K562 (cell line): ENCODE data around the gene NRG2. TPM values are rescaled to one million over a fixed set of nuclear protein-coding genes. Genes with fewer than 3 reads are reported as not detected.
A peak's percentile ranks its signal among the peaks of the same experiment; 100 is the strongest.

Experiments used
- ATAC-seq: fragments of 200-7000 bp; cut with Tn5 transposase; 3 replicates; pipeline ENCODE4 v1.9.1; 2020; ENCODE audit warnings: moderate library complexity
- BruUV-seq: library from RNA; stranded (reverse); fragments of 400-500 nt; replicated peaks from 2 replicates; lab custom pipeline; 2021; lab: Mats Ljungman, UMichigan
- CTCF ChIA-PET: fragments of 300-600 bp; formaldehyde crosslinking; extraction: SDS; loops from one replicate; lab custom pipeline; 2021; ENCODE audit warnings: low intra/inter-chr PET ratio; lab: Yijun Ruan, JAX
- POLR2A ChIA-PET: fragments of 300-600, 350-650 bp; sonication (Branson Sonifier 250); formaldehyde crosslinking; extraction: SDS; loops from one replicate; lab custom pipeline; 2021; ENCODE audit warnings: antibody characterized with exemption, inconsistent platforms; lab: Yijun Ruan, JAX
- DNase-seq, 4 experiments: peaks; one replicate each; pipeline versions ENCODE4 v3.0.0 to v3.0.0-alpha.2; 2011 to 2018; ENCODE audit warnings: low spot score in 3 of 4, mixed read lengths in 3 of 4; ENCODE audit errors: extremely low read depth in 1 of 4
- FAIRE-seq: peaks from 2 replicates; lab custom pipeline; 2011; peaks lifted over from hg19 to GRCh38; lab: Jason Lieb, UNC
- H2AFZ ChIP-seq: 2 replicates; pipeline ENCODE4 v1.6.0; 2011; ENCODE audit warnings: low read depth, low read length, control low read depth, inconsistent platforms
- H3K27ac ChIP-seq: fragments of 200-600 bp; 3 replicates; pipeline ENCODE4 v1.8.0; 2011; ENCODE audit warnings: low read depth, mild to moderate bottlenecking, control low read depth, inconsistent platforms, low read length, moderate library complexity, mixed read lengths; ENCODE audit errors: extremely low read depth
- H3K27me3 ChIP-seq, 2 experiments: fragments of 300-600 bp in 1 of 2; 2 replicates in 1 of 2; 3 replicates in 1 of 2; pipeline versions ENCODE4 v1.6.0 to v1.8.0; 2011; ENCODE audit warnings: inconsistent platforms in 2 of 2, low read length in 2 of 2, mild to moderate bottlenecking in 1 of 2, mixed read lengths in 1 of 2, moderate library complexity in 1 of 2; ENCODE audit not compliant: control insufficient read depth in 2 of 2, insufficient read depth in 2 of 2
- H3K36me3 ChIP-seq: fragments of 300-600 bp; 3 replicates; pipeline ENCODE4 v1.8.0; 2011; ENCODE audit warnings: mild to moderate bottlenecking, low read length, inconsistent platforms; ENCODE audit not compliant: control insufficient read depth, insufficient read depth
- H3K4me1 ChIP-seq, 2 experiments: fragments of 200-600 bp in 1 of 2; replicated peaks in 1 of 2; 2 replicates in 1 of 2; 3 replicates in 1 of 2; pipeline versions ENCODE4 v1.5.1 to v1.8.0; 2011; ENCODE audit warnings: inconsistent platforms in 2 of 2, low read length in 2 of 2, mild to moderate bottlenecking in 1 of 2, mixed read lengths in 1 of 2, moderate library complexity in 1 of 2; ENCODE audit not compliant: control insufficient read depth in 2 of 2, insufficient read depth in 2 of 2
- H3K4me2 ChIP-seq: 2 replicates; pipeline ENCODE4 v1.6.1; 2011; ENCODE audit warnings: low read length, control low read depth, inconsistent platforms, mixed read lengths; ENCODE audit not compliant: insufficient read depth
- H3K4me3 ChIP-seq: fragments of 200-600 bp; sonication (generic), shearing (Covaris generic); 2 replicates; pipeline ENCODE4 v1.5.1; 2016; ENCODE audit warnings: control low read depth, inconsistent platforms
- H3K79me2 ChIP-seq: fragments of 200-600 bp; 3 replicates; pipeline ENCODE4 v1.8.0; 2011; ENCODE audit warnings: low read length, inconsistent platforms; ENCODE audit not compliant: control insufficient read depth, insufficient read depth
- H3K9ac ChIP-seq, 2 experiments: 2 replicates each; pipeline versions ENCODE4 v1.6.0 to v1.6.1; 2011; ENCODE audit warnings: low read depth in 2 of 2, low read length in 2 of 2, control low read depth in 1 of 2, inconsistent platforms in 1 of 2, mild to moderate bottlenecking in 1 of 2, mixed read lengths in 1 of 2; ENCODE audit not compliant: insufficient read depth in 1 of 2
- H3K9me1 ChIP-seq: one replicate; pipeline ENCODE4 v1.6.0; 2011; ENCODE audit warnings: inconsistent platforms, mild to moderate bottlenecking, low read length, moderate library complexity; ENCODE audit not compliant: control insufficient read depth, insufficient read depth
- H3K9me3 ChIP-seq: replicated peaks from 2 replicates; pipeline ENCODE4 v1.5.1; 2011; ENCODE audit warnings: low read depth, low read length, inconsistent platforms; ENCODE audit not compliant: control insufficient read depth, insufficient read depth
- H4K20me1 ChIP-seq: replicated peaks from 2 replicates; pipeline ENCODE4 v1.6.1; 2011; ENCODE audit warnings: low read length, inconsistent platforms, mixed read lengths; ENCODE audit not compliant: control insufficient read depth, insufficient read depth
- CBX3 ChIP-seq, 2 experiments: IDR thresholded peaks; 1 replicate in 1 of 2; 2 replicates in 1 of 2; pipeline ENCODE4 v1.6.1; 2012; ENCODE audit warnings: inconsistent platforms in 2 of 2, low read length in 2 of 2, borderline replicate concordance in 1 of 2, control low read depth in 1 of 2
- DDX20 ChIP-seq: fragments of 450-650 bp; IDR thresholded peaks from 2 replicates; pipeline ENCODE4 v1.6.1; 2016; ENCODE audit warnings: missing genetic modification characterization, low read depth, mild to moderate bottlenecking, missing compliant biosample characterization, moderate library complexity
- GTF2F1 ChIP-seq: IDR thresholded peaks from 2 replicates; pipeline ENCODE4 v1.6.1; 2011; ENCODE audit warnings: low read depth, low read length, improper control_type of control experiment
- KAT7 ChIP-seq: sonication (generic); formaldehyde crosslinking; IDR thresholded peaks from 2 replicates; pipeline ENCODE4 v1.8.0; 2022; ENCODE audit warnings: missing genetic modification reagents, mild to moderate bottlenecking, borderline replicate concordance
- PTRF ChIP-seq: fragments of 450-650 bp; IDR thresholded peaks from 2 replicates; pipeline ENCODE4 v1.6.1; 2016; ENCODE audit warnings: mild to moderate bottlenecking, missing genetic modification characterization, missing compliant biosample characterization
- ZBTB40 ChIP-seq, 2 experiments: fragments of 450-650 bp in 1 of 2; sonication (generic) in 1 of 2; formaldehyde crosslinking in 1 of 2; IDR thresholded peaks; 2 replicates each; pipeline versions ENCODE4 v1.7.1 to v1.9.0; 2016 to 2022; ENCODE audit warnings: inconsistent platforms in 1 of 2, mild to moderate bottlenecking in 1 of 2, missing genetic modification reagents in 1 of 2
- WGBS: fragments of 100-300 bp; shearing (Covaris generic); methylation state at CpG from one replicate; pipeline ENCODE4 v1.1.6; 2016; ENCODE audit warnings: low coverage, mixed read lengths; ENCODE audit not compliant: insufficient coverage; ENCODE audit errors: missing lambda C conversion rate; 5-methylcytosine and 5-hydroxymethylcytosine counted together
- in situ Hi-C: fragments of 300-500 bp; cut with MboI; formaldehyde crosslinking; loops from 4 replicates; pipeline ENCODE4 v1.15.0; 2018; ENCODE audit warnings: inconsistent platforms, mixed read lengths
- intact Hi-C: fragments of 100-400 bp; cut with micrococcal nuclease; formaldehyde crosslinking; loops from 2 replicates; pipeline ENCODE4 v1.14.2; 2022
- polyA plus RNA-seq, 8 experiments: library from polyadenylated mRNA; depleted of rRNA in 4 of 8; stranded (reverse) in 5 of 8; unstranded in 3 of 8; fragments of >200 nt; fragmentation: Nextera tagmentation in 2 of 8; fragmentation: Illumina TruSeq in 1 of 8; extraction: Ambion mirVana in 2 of 8; extraction: Trizol in 1 of 8; gene quantifications; 2 replicates each; pipeline versions ENCODE4 v1.2.1 to v1.2.3, GENCODE V29; 2011 to 2014; ENCODE audit warnings: inconsistent platforms in 1 of 8, missing spikeins in 1 of 8
- total RNA-seq, 7 experiments: library from RNA; depleted of rRNA in 6 of 7; stranded (reverse); fragments of >200 nt in 6 of 7; fragmentation: Illumina TruSeq in 2 of 7; extraction: Trizol in 2 of 7; gene quantifications; 2 replicates each; pipeline versions ENCODE4 v1.2.1 to v1.2.3, GENCODE V29; 2011 to 2021; ENCODE audit warnings: low replicate concordance in 1 of 7

The NRG2 gene
- total and polyA plus RNA-seq, 9 of the 15 experiments (the other 6 are each of a cell fraction or from before 2014, with no cell fraction given) = not detected

DNA sequence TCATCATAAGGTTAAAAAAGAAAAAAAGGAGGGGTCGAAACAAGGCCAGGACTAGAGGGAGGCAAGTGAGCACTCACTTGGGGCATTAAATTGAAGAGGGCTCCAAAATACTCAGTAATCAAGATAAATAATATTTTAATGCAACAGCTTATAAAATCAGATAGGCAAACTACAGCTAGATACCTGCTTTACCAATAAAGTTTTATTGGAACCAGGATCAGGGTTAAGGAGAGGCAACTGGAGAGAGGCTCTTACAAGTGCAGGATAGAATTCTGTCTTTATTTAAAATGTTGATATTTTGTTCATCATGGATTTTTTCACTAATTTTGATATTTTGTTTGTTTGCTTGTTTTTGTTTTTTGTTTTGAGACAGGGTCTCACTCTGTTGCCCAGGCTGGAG is 40.6 kb upstream of the NRG2 start:
- no peak for FAIRE-seq
- H3K9me1 ChIP-seq = no peaks in the 10 kb centered on the region
- H3K4me3 ChIP-seq = no peak overlapping the region
- H3K27ac ChIP-seq = no peak overlapping the region
- no TSS peak for BruUV-seq
- in situ Hi-C loops (loop anchor here (5.0 kb wide), 1 partner anchor 74 kb away; no protein-coding TSS in a partner anchor), intact Hi-C loops (no loop called here)
- no peaks in the 10 kb centered on the region for H4K20me1 ChIP-seq
- no peak for DNase-seq
- no peak overlapping the region for H2AFZ ChIP-seq
- peaks cover 5 to 8% of the 10 kb centered on the region in 2 experiments; a peak in 4 of 5 replicates for H3K27me3 ChIP-seq
- no peaks in the 10 kb centered on the region for H3K36me3 ChIP-seq
- ChIA-PET POLR2A (no interaction called here), CTCF (interaction anchor here (0.8 kb wide), 1 partner anchor 10 kb away, joined by 3 read pairs; no protein-coding TSS in a partner anchor)
- WGBS = 0% methylated on average over 1 of the region's 1 CpG
- no peak overlapping the region for H3K9ac ChIP-seq
- no peak for ATAC-seq
- H3K4me1 ChIP-seq = no peaks in the 10 kb centered on the region
- no peaks in the 10 kb centered on the region for H3K79me2 ChIP-seq
- H3K9me3 ChIP-seq = no peaks in the 10 kb centered on the region
- no peak overlapping the region for H3K4me2 ChIP-seq
- TF ChIP-seq KAT7 (CRISPR knock-in tag) (no peak), PTRF (tag) (no peak), ZBTB40 (IDR thresholded peaks at IDR 0.05) (peak; percentile 92), ZBTB40 (CRISPR knock-in tag; IDR thresholded peaks at IDR 0.05) (peak; percentile 60; the same call in 1 of the 2 replicates), CBX3 (IDR thresholded peaks at IDR 0.05; ENCODE audit: borderline replicate concordance in 1 of 2, low read length in 2 of 2) (no peak), GTF2F1 (no peak), DDX20 (tag) (no peak)
